Neural cell (in vitro differentiated cells): Measurements from ENCODE around the gene PRSS21. TPM values are rescaled to one million over a fixed set of nuclear protein-coding genes. Genes with fewer than 3 reads are reported as not detected.

Experiments
- H2AFZ ChIP-seq: fragments of 200-600, 300-800 bp; sonication (generic), shearing (Covaris generic); 2 replicates; pipeline ENCODE4 v1.6.0; 2014; ENCODE audit warnings: low read depth, mild to moderate bottlenecking, antibody characterized with exemption, low read length, moderate library complexity
- H3F3A ChIP-seq: fragments of 200-600 bp; shearing (Covaris generic); 2 replicates; pipeline ENCODE4 v1.6.1; 2016; ENCODE audit warnings: mild to moderate bottlenecking, moderate library complexity, mixed read lengths, antibody characterized with exemption, low read length; ENCODE audit not compliant: insufficient read depth, poor library complexity, severe bottlenecking
- H3K27ac ChIP-seq: fragments of 200-600, 300-800 bp; sonication (generic), shearing (Covaris generic); 2 replicates; pipeline ENCODE4 v1.5.1; 2014; ENCODE audit warnings: mild to moderate bottlenecking, low read length, moderate library complexity
- H3K27me3 ChIP-seq: fragments of 300-800, 200-600 bp; sonication (generic), shearing (Covaris generic); 2 replicates; pipeline ENCODE4 v1.6.0; 2014; ENCODE audit warnings: mild to moderate bottlenecking, low read depth, low read length, moderate library complexity; ENCODE audit not compliant: insufficient read depth
- H3K36me3 ChIP-seq: fragments of 300-800, 200-600 bp; sonication (generic), shearing (Covaris generic); 2 replicates; pipeline ENCODE4 v1.5.1; 2014; ENCODE audit warnings: mild to moderate bottlenecking, antibody characterized with exemption, low read length, moderate library complexity; ENCODE audit not compliant: insufficient read depth
- H3K4me2 ChIP-seq: fragments of 300-800, 200-600 bp; sonication (generic), shearing (Covaris generic); 2 replicates; pipeline ENCODE4 v1.6.0; 2014; ENCODE audit warnings: mild to moderate bottlenecking, low read length
- H3K4me3 ChIP-seq: fragments of 300-800, 200-600 bp; sonication (generic), shearing (Covaris generic); 2 replicates; pipeline ENCODE4 v1.5.1; 2014; ENCODE audit warnings: mild to moderate bottlenecking, low read length, moderate library complexity
- H3K79me2 ChIP-seq: fragments of 200-600 bp; shearing (Covaris generic); replicated peaks from 2 replicates; pipeline ENCODE4 v1.6.0; 2014; ENCODE audit warnings: mild to moderate bottlenecking, low read length, moderate library complexity; ENCODE audit not compliant: insufficient read depth
- H3K9ac ChIP-seq: fragments of 300-800, 200-600 bp; sonication (generic), shearing (Covaris generic); 2 replicates; pipeline ENCODE4 v1.6.1; 2016; ENCODE audit warnings: mild to moderate bottlenecking, low read length, mixed read lengths
- H3K9me2 ChIP-seq: fragments of 200-600 bp; shearing (Covaris generic); 2 replicates; pipeline ENCODE4 v1.6.1; 2016; ENCODE audit warnings: mild to moderate bottlenecking, low read length, mixed read lengths; ENCODE audit not compliant: insufficient read depth
- H3K9me3 ChIP-seq: fragments of 200-600, 300-800 bp; sonication (generic), shearing (Covaris generic); 2 replicates; pipeline ENCODE4 v1.6.1; 2016; ENCODE audit warnings: mild to moderate bottlenecking, mixed run types, low read length, moderate library complexity, mixed read lengths
- H4K20me1 ChIP-seq: fragments of 200-600 bp; shearing (Covaris generic); 2 replicates; pipeline ENCODE4 v1.6.1; 2016; ENCODE audit warnings: mild to moderate bottlenecking, mixed run types; ENCODE audit not compliant: insufficient read depth
- EP300 ChIP-seq: fragments of 450-650 bp; conservative IDR thresholded peaks from 2 replicates; pipeline ENCODE4 v1.6.1; 2014; ENCODE audit warnings: antibody characterized with exemption, mild to moderate bottlenecking, moderate library complexity; ENCODE audit not compliant: poor library complexity, severe bottlenecking
- EZH2 ChIP-seq: fragments of 200-600, 300-800 bp; shearing (Covaris generic), sonication (generic); IDR thresholded peaks from 2 replicates; pipeline ENCODE4 v1.6.1; 2014; ENCODE audit warnings: antibody characterized with exemption, low read length, borderline replicate concordance, mild to moderate bottlenecking; ENCODE audit not compliant: insufficient read depth, poor library complexity, severe bottlenecking
- MXI1 ChIP-seq: fragments of 450-650 bp; conservative IDR thresholded peaks from 2 replicates; pipeline ENCODE4 v1.6.1; 2014; ENCODE audit warnings: antibody characterized with exemption, mild to moderate bottlenecking; ENCODE audit not compliant: poor library complexity, severe bottlenecking
- POLR2AphosphoS5 ChIP-seq: IDR thresholded peaks from 2 replicates; pipeline ENCODE4 v1.6.1; 2012
- RAD21 ChIP-seq: fragments of 450-650 bp; conservative IDR thresholded peaks from 2 replicates; pipeline ENCODE4 v1.6.1; 2014; ENCODE audit warnings: antibody characterized with exemption, mild to moderate bottlenecking, moderate library complexity
- REST ChIP-seq: IDR thresholded peaks from 2 replicates; pipeline ENCODE4 v1.6.1; 2012; ENCODE audit warnings: borderline replicate concordance
- SMC3 ChIP-seq: fragments of 450-650 bp; conservative IDR thresholded peaks from 2 replicates; pipeline ENCODE4 v1.6.1; 2014; ENCODE audit warnings: antibody characterized with exemption, mild to moderate bottlenecking, moderate library complexity; ENCODE audit not compliant: poor library complexity
- TAF1 ChIP-seq: IDR thresholded peaks from 2 replicates; pipeline ENCODE4 v1.6.1; 2012; ENCODE audit warnings: low read depth
- polyA plus RNA-seq: library from polyadenylated mRNA; depleted of rRNA; stranded (reverse); fragments of >200 nt; gene quantifications from 2 replicates; pipeline ENCODE4 v1.2.3, GENCODE V29; 2014
- TF ChIP-seq, protein P1 (sequence below): fragments of 450-650 bp; IDR thresholded peaks from 2 replicates; pipeline ENCODE4 v1.5.1; 2014; ENCODE audit warnings: antibody characterized with exemption, mild to moderate bottlenecking, moderate library complexity; ENCODE audit not compliant: poor library complexity, severe bottlenecking

PRSS21 gene
- polyA plus RNA-seq, 1 donor from 2014 or later: not detected

- Histone ChIP-seq H3F3A (no peaks in the 10 kb centered on the region), H3K9me2 (no peaks in the 10 kb centered on the region), H2AFZ (no peak overlapping the region), H3K9me3 (peaks cover 10% of the 10 kb centered on the region), H3K27ac (no peak overlapping the region), H3K79me2 (no peaks in the 10 kb centered on the region), H3K4me2 (no peak overlapping the region), H3K27me3 (no peaks in the 10 kb centered on the region), H4K20me1 (no peaks in the 10 kb centered on the region), H3K9ac (no peak overlapping the region), H3K4me3 (no peak overlapping the region), H3K36me3 (no peaks in the 10 kb centered on the region)
- TF ChIP-seq TAF1 (no peak), SMC3 (no peak), RAD21 (no peak), EZH2 (no peak), MXI1 (no peak), REST (no peak), POLR2AphosphoS5 (no peak), EP300 (no peak)
- TF ChIP-seq, protein P1, sequence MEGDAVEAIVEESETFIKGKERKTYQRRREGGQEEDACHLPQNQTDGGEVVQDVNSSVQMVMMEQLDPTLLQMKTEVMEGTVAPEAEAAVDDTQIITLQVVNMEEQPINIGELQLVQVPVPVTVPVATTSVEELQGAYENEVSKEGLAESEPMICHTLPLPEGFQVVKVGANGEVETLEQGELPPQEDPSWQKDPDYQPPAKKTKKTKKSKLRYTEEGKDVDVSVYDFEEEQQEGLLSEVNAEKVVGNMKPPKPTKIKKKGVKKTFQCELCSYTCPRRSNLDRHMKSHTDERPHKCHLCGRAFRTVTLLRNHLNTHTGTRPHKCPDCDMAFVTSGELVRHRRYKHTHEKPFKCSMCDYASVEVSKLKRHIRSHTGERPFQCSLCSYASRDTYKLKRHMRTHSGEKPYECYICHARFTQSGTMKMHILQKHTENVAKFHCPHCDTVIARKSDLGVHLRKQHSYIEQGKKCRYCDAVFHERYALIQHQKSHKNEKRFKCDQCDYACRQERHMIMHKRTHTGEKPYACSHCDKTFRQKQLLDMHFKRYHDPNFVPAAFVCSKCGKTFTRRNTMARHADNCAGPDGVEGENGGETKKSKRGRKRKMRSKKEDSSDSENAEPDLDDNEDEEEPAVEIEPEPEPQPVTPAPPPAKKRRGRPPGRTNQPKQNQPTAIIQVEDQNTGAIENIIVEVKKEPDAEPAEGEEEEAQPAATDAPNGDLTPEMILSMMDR: no peak
These were observed 12.3 kb upstream of the PRSS21 start for GRCh38 chr16:2804728-2805127.

DNA sequence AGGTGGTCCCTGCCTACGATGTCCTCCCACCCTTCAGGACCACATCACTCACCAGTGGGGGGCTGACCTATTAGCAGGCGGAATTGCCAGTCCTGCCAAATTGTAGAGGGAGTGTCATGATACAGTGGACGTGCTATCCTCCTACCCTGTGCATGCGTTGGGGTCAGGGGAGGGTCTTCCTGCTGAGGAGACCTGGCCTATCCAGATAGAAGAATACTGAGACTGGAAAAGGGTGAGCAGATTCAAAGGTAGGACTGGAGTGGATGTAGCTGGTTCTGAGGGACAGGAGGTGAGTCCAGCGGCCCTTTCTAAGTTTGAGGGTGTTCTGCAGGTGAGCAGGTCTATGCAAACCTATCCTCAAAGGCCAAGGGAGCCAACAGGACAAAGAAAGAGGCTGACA, 10.8 kb upstream of the PRSS21 start:
- TF ChIP-seq REST (no peak), TAF1 (no peak), MXI1 (no peak)
- TF ChIP-seq, protein P1: no peak
- no peaks in the 10 kb centered on the region for H3K27me3 ChIP-seq
- H3K27ac ChIP-seq: no peak overlapping the region
- H3K9me3 ChIP-seq: peaks cover 10% of the 10 kb centered on the region
- no peaks in the 10 kb centered on the region for H3K36me3 ChIP-seq
- no peak overlapping the region for H3K9ac ChIP-seq
- H3K4me2 ChIP-seq: no peak overlapping the region
- no peaks in the 10 kb centered on the region for H3F3A ChIP-seq
- H3K9me2 ChIP-seq: no peaks in the 10 kb centered on the region
- H3K4me3 ChIP-seq: no peak overlapping the region
- no peaks in the 10 kb centered on the region for H4K20me1 ChIP-seq
- no peaks in the 10 kb centered on the region for H3K79me2 ChIP-seq
- no peak overlapping the region for H2AFZ ChIP-seq
